Endothelial cell (in vitro differentiated cells): ENCODE measurements around the gene UQCC3. TPM values are rescaled to one million over a fixed set of nuclear protein-coding genes. Genes with fewer than 3 reads are reported as not detected.
"Not testable (repeated sequence)": the region's sequence is repeated elsewhere in the genome, so short reads cannot be mapped to it uniquely, and the experiment has no call there.

Source experiments
- DNase-seq: peaks from one replicate; pipeline ENCODE4 v3.0.0; 2021; ENCODE audit warnings: low spot score
- H3K27ac Mint-ChIP-seq: one replicate; pipeline ENCODE4 v1.8.0; 2021; ENCODE audit warnings: mixed read lengths, inconsistent platforms; ENCODE audit not compliant: unreplicated experiment
- H3K27me3 Mint-ChIP-seq: one replicate; pipeline ENCODE4 v1.8.0; 2021; ENCODE audit warnings: mild to moderate bottlenecking, moderate library complexity, mixed read lengths, inconsistent platforms; ENCODE audit not compliant: unreplicated experiment
- H3K36me3 Mint-ChIP-seq: one replicate; pipeline ENCODE4 v1.8.0; 2021; ENCODE audit warnings: mild to moderate bottlenecking, low read depth, mixed read lengths, inconsistent platforms; ENCODE audit not compliant: unreplicated experiment
- H3K4me1 Mint-ChIP-seq: one replicate; pipeline ENCODE4 v1.8.0; 2021; ENCODE audit warnings: mild to moderate bottlenecking, mixed read lengths, inconsistent platforms; ENCODE audit not compliant: unreplicated experiment
- H3K4me3 Mint-ChIP-seq: one replicate; pipeline ENCODE4 v1.8.0; 2021; ENCODE audit warnings: mild to moderate bottlenecking, mixed read lengths, inconsistent platforms; ENCODE audit not compliant: unreplicated experiment
- H3K9me3 Mint-ChIP-seq: one replicate; pipeline ENCODE4 v1.8.0; 2021; ENCODE audit warnings: mixed read lengths, inconsistent platforms; ENCODE audit not compliant: unreplicated experiment
- CTCF ChIP-seq: fragments of 200-600 bp; sonication (generic); IDR thresholded peaks from one replicate; pipeline ENCODE4 v1.5.0; 2021; ENCODE audit warnings: antibody characterized with exemption; ENCODE audit not compliant: unreplicated experiment
- total RNA-seq: library from RNA; stranded (reverse); fragmentation: NEBNext Ultra II Directional; extraction: Animal tissue kit (Norgen Biotek cat#: 25700); gene quantifications from one replicate; pipeline ENCODE4 v1.2.1, GENCODE V29; 2021; ENCODE audit not compliant: unreplicated experiment

UQCC3 gene
- total RNA-seq, 1 donor from 2014 or later = 4.7 TPM

- no peak for TF ChIP-seq CTCF
- no peak overlapping the region for H3K4me3 Mint-ChIP-seq
- no peak for DNase-seq
- H3K36me3 Mint-ChIP-seq = peaks cover 28% of the 10 kb centered on the region
- H3K27ac Mint-ChIP-seq = no peak overlapping the region
- H3K4me1 Mint-ChIP-seq = peaks cover 22% of the 10 kb centered on the region
- H3K27me3 Mint-ChIP-seq = peaks cover 14% of the 10 kb centered on the region
- H3K9me3 Mint-ChIP-seq = no peaks in the 10 kb centered on the region
Observed at GRCh38 chr11:62648185-62648966, 23.1 kb upstream of the UQCC3 start.

DNA sequence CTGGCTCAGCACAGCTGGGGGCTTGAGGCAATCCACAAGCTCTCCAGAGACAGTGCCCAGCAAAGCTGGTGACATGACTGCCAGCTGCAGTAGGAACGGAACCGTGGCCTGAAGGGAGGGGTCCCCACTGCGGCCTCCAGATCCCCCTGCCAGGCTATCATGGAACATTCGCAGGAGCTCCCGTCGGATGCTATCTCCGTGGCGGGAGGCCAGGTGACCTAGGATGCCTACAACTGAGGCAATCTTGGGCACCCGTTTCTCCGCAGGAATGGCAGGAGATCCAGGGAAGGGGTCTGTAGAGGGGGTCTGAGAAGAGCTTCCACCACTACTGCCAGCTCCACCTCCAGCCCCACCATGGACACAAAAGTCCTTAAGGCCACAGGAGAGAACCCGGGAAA lies 22.5 kb upstream of the UQCC3 start:
- no peaks in the 10 kb centered on the region for H3K9me3 Mint-ChIP-seq
- no peak for DNase-seq
- H3K27me3 Mint-ChIP-seq = peaks cover 14% of the 10 kb centered on the region
- no peak for TF ChIP-seq CTCF
- peaks cover 22% of the 10 kb centered on the region for H3K4me1 Mint-ChIP-seq
- peaks cover 28% of the 10 kb centered on the region for H3K36me3 Mint-ChIP-seq
- H3K27ac Mint-ChIP-seq = no peak overlapping the region
- no peak overlapping the region for H3K4me3 Mint-ChIP-seq

DNA sequence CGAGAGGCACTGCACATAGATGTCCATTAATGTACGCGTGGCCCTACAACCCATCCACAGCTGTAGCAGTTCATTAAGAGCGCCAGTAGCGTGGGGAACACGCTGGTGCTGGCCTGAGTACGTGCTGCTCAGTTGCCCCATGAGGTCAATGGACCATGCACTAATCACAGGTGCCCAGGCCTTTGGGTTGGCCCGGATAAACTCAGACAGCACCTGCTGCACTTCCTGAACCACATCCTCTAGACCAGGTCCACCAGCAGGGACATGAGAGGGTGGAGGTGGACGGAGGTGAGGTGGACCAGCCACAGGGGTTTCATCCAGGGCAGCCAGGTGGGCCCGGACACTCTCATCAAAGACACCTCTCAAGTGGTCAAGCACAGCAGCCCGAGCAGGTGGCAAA lies 22.0 kb upstream of the UQCC3 start:
- H3K27me3 Mint-ChIP-seq = peaks cover 19% of the 10 kb centered on the region
- H3K9me3 Mint-ChIP-seq = no peaks in the 10 kb centered on the region
- H3K36me3 Mint-ChIP-seq = peaks cover 25% of the 10 kb centered on the region
- H3K4me1 Mint-ChIP-seq = peaks cover 22% of the 10 kb centered on the region
- no peak for DNase-seq
- TF ChIP-seq CTCF = no peak
- no peak overlapping the region for H3K4me3 Mint-ChIP-seq
- H3K27ac Mint-ChIP-seq = no peak overlapping the region

DNA sequence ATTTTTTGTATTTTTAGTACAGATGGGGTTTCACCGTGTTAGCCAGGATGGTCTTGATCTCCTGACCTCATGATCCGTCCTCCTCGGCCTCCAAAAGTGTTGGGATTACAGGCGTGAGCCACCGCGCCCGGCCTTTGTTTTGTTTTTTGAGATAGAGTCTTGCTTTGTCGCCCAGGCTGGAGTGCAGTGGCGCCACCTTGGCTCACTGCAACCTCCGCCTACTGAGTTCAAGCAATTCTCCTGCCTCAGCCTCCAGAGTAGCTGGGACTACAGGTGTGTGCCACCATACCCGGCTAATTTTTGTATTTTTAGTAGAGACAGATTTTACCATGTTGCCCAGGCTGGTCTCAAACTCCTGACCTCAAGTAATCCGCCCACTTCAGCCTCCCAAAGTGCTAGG lies 21.2 kb upstream of the UQCC3 start:
- DNase-seq, H3K4me3 Mint-ChIP-seq, H3K27ac Mint-ChIP-seq, H3K9me3 Mint-ChIP-seq: not testable (repeated sequence)
- Mint-ChIP-seq H3K36me3 (peaks cover 22% of the 10 kb centered on the region), H3K27me3 (peaks cover 16% of the 10 kb centered on the region), H3K4me1 (peaks cover 16% of the 10 kb centered on the region)

DNA sequence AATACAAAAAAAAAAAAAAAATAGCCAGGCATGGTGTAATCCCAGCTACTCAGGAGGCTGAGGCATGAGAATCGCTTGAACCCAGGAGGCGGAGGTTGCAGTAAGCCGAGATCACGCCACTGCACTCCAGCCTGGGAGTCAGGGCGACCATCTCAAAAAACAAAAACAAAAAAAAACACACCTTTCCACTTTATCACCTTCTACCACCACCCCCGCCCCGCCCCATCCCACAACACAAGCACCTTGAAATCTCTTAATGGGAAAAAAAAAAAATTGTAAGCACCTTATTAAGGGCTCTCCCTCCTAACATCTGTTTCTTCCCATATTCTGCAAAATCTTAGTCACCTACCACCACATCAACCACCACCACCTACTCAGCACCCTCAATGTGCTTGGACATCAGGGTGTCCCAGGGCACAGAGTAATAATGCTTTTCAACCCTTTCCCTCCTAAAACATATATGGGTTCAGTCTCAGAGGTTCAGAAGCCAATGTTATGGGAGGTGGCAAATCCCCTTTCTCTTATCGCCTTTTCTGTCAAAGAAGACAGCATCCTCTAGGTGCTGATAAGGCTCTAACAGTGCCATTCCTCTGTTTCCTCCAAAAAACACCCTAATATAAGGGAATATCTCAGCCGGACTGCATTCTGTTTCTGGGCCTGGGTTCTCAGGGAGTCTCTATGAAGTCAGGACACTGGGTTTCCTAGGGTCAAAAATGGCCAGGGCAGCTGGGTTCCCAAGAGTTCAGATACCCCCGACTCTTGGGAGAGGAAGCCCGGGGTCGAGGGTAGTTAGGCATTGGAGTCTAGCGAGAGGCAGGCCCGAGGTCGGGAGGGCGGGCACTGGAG lies 19.1 kb upstream of the UQCC3 start:
- Mint-ChIP-seq H3K9me3 (no peaks in the 10 kb centered on the region), H3K4me3 (peak overlapping the region; percentile 95), H3K27me3 (peaks cover 12% of the 10 kb centered on the region), H3K4me1 (peaks cover 7% of the 10 kb centered on the region), H3K27ac (peak overlapping the region; percentile 82), H3K36me3 (peaks cover 12% of the 10 kb centered on the region)
- no peak for TF ChIP-seq CTCF
- no peak for DNase-seq
